ENCODE data around the gene SLC9A9.

Gene SLC9A9

DNA sequence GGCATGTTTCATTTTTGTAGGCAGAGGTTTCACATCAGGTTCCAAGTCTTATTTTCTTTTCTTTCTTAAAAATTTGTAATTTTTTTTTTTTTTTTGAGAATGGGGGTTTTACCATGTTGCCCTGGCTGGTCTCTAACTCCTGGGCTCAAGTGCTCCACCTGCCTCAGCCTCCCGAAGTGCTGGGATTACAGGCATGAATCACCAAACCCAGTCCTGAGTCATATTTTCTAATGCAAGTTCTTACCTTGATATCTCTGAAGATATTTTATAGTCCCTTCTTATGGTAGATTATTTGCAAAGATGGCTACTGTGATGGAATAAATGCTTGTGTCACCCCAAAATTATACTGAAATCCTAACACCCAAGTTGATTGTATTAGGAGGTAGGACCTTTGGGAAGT, 63.8 kb downstream of the SLC9A9 start:
- Histone ChIP-seq H3K27ac (ENCODE audit: low read depth, low read length) (no peak overlapping the region), H3K9me3 (ENCODE audit: control insufficient read depth, insufficient read depth, low read length) (no peaks in the 10 kb centered on the region), H3K36me3 (ENCODE audit: control insufficient read depth, insufficient read depth, low read length) (no peaks in the 10 kb centered on the region), H3K4me3 (ENCODE audit: low read depth, low read length) (no peak overlapping the region), H3K4me1 (ENCODE audit: control insufficient read depth, insufficient read depth, low read length) (peaks cover 16% of the 10 kb centered on the region), H3K27me3 (ENCODE audit: control insufficient read depth, insufficient read depth, low read length) (no peaks in the 10 kb centered on the region), H3K9ac (ENCODE audit: low read depth, low read length) (no peak overlapping the region)

DNA sequence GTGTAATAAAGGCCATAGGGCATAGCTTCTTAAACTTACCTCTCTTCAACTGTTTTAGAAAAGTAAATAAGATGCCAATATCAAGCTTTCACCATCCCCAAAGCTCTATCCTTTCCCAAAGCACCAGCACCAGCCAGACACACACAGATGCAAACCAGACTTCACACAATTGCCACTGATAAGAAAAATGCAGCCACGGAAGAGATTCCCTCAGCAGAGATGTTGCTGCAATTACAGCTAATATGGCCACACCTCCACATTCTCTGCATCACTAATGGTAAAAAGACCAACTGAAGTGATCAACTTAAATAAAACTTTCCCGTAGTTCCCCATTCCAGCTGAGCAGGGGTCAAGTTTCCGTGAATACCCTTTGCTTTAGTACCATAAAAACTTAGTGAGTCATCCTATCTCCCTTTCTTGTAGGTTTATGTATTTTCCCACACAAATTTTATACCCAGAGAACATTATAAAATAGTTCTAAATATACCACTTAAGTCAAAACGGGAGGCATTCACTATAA, 64.4 kb downstream of the SLC9A9 start:
- Histone ChIP-seq H3K27me3 (ENCODE audit: control insufficient read depth, insufficient read depth, low read length) (no peaks in the 10 kb centered on the region), H3K4me1 (ENCODE audit: control insufficient read depth, insufficient read depth, low read length) (peaks cover 16% of the 10 kb centered on the region), H3K27ac (ENCODE audit: low read depth, low read length) (no peak overlapping the region), H3K9ac (ENCODE audit: low read depth, low read length) (no peak overlapping the region), H3K4me3 (ENCODE audit: low read depth, low read length) (no peak overlapping the region), H3K36me3 (ENCODE audit: control insufficient read depth, insufficient read depth, low read length) (no peaks in the 10 kb centered on the region), H3K9me3 (ENCODE audit: control insufficient read depth, insufficient read depth, low read length) (no peaks in the 10 kb centered on the region)

DNA sequence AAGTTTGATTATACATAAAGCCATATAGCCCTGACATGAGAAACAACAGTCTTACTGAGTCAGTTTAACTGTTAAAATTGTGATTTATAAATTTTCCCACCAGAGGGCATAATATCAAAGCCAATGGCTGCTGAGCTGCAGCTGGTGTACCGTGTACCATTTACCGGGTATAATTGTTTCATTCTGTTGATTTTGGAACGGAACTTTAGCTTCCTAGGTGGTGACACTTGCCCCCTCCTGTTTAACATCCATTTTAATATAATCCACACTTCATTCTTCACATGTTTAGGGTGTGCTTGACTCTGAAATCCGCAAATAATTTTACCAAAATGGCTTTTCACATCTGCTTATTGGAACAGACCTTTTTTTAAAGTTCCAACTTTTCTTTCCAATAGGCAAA, 72.8 kb downstream of the SLC9A9 start:
- Histone ChIP-seq H3K36me3 (ENCODE audit: control insufficient read depth, insufficient read depth, low read length) (no peaks in the 10 kb centered on the region), H3K4me1 (ENCODE audit: control insufficient read depth, insufficient read depth, low read length) (no peaks in the 10 kb centered on the region), H3K27ac (ENCODE audit: low read depth, low read length) (no peak overlapping the region), H3K4me3 (ENCODE audit: low read depth, low read length) (no peak overlapping the region), H3K27me3 (ENCODE audit: control insufficient read depth, insufficient read depth, low read length) (no peaks in the 10 kb centered on the region), H3K9ac (ENCODE audit: low read depth, low read length) (no peak overlapping the region), H3K9me3 (ENCODE audit: control insufficient read depth, insufficient read depth, low read length) (no peaks in the 10 kb centered on the region)

DNA sequence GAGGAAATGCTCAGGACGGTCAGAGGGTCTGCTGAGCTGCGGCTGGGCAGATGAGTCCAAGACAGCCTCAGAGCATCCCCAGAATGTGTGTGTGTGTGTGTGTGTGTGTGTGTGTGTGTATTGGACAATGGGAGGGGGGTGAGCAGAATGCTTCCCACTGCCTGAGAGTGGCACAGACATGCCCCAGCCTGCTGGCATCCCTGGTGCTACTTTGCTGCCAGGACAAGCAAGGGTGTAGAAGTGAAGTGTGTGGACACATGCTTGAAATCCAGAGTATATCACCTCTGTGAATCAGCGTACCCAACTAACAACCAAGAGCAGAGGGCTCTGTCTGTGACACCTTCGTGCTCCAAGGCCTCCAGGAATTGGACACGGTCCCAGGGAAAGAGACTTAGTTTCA, 76.3 kb downstream of the SLC9A9 start:
- Histone ChIP-seq H3K36me3 (ENCODE audit: control insufficient read depth, insufficient read depth, low read length) (no peaks in the 10 kb centered on the region), H3K9me3 (ENCODE audit: control insufficient read depth, insufficient read depth, low read length) (no peaks in the 10 kb centered on the region), H3K4me1 (ENCODE audit: control insufficient read depth, insufficient read depth, low read length) (no peaks in the 10 kb centered on the region), H3K27ac (ENCODE audit: low read depth, low read length) (no peak overlapping the region), H3K9ac (ENCODE audit: low read depth, low read length) (no peak overlapping the region), H3K27me3 (ENCODE audit: control insufficient read depth, insufficient read depth, low read length) (no peaks in the 10 kb centered on the region), H3K4me3 (ENCODE audit: low read depth, low read length) (no peak overlapping the region)

GRCh38 chr3:143771258-143771657, 77.0 kb downstream of the SLC9A9 start:
- no peaks in the 10 kb centered on the region for H3K4me1 ChIP-seq (ENCODE audit: control insufficient read depth, insufficient read depth, low read length)
- no peak overlapping the region for H3K4me3 ChIP-seq (ENCODE audit: low read depth, low read length)
- H3K27me3 ChIP-seq (ENCODE audit: control insufficient read depth, insufficient read depth, low read length) = no peaks in the 10 kb centered on the region
- no peak overlapping the region for H3K9ac ChIP-seq (ENCODE audit: low read depth, low read length)
- H3K9me3 ChIP-seq (ENCODE audit: control insufficient read depth, insufficient read depth, low read length) = no peaks in the 10 kb centered on the region
- H3K27ac ChIP-seq (ENCODE audit: low read depth, low read length) = no peak overlapping the region
- H3K36me3 ChIP-seq (ENCODE audit: control insufficient read depth, insufficient read depth, low read length) = no peaks in the 10 kb centered on the region

DNA sequence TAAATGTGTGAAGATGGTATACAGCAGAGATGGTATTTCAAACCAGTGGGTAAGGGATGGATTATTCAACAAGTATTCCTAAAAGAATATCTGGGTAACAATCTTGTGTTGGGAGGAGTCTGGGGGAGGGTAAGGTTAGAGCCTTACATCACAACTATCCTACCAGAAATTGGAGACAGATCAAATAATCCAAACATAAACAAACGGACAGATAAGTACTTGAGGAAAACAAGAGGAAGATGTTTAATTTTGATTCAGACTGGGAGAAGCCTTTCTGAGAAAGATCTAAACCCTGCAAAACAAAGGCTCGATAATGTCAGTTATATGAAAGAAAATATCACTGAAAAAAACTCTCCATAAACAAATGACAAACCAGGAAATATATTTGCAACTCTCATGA, 77.9 kb downstream of the SLC9A9 start:
- Histone ChIP-seq H3K4me3 (ENCODE audit: low read depth, low read length) (no peak overlapping the region), H3K36me3 (ENCODE audit: control insufficient read depth, insufficient read depth, low read length) (no peaks in the 10 kb centered on the region)

DNA sequence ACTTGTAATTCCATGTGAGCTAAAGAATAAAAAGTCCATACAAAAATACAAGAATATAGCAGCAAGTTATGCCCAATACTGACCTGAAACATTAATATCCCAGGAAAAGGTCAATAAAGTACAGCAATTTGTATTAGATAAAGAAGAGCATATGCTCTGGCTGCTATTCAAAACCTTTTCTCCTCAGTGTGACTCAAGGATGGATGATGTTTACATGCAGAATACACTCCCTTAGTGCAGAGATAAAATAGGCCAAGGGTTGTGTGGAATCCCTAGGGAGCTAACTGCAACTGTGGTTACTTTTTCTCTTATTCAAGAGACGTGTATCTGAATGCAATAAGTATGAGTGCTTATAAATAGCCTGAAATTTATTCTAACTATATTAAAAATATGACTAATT, 78.7 kb downstream of the SLC9A9 start:
- no peaks in the 10 kb centered on the region for H3K9me3 ChIP-seq (ENCODE audit: control insufficient read depth, insufficient read depth, low read length)
- no peak overlapping the region for H3K27ac ChIP-seq (ENCODE audit: low read depth, low read length)
- H3K9ac ChIP-seq (ENCODE audit: low read depth, low read length) = no peak overlapping the region
- H3K4me3 ChIP-seq (ENCODE audit: low read depth, low read length) = no peak overlapping the region
- H3K4me1 ChIP-seq (ENCODE audit: control insufficient read depth, insufficient read depth, low read length) = no peaks in the 10 kb centered on the region
- H3K27me3 ChIP-seq (ENCODE audit: control insufficient read depth, insufficient read depth, low read length) = no peaks in the 10 kb centered on the region
- no peaks in the 10 kb centered on the region for H3K36me3 ChIP-seq (ENCODE audit: control insufficient read depth, insufficient read depth, low read length)

More for the DNA sequence above, 77.9 kb downstream of the SLC9A9 start:
- no peaks in the 10 kb centered on the region for H3K4me1 ChIP-seq (ENCODE audit: control insufficient read depth, insufficient read depth, low read length)
- no peak overlapping the region for H3K9ac ChIP-seq (ENCODE audit: low read depth, low read length)
- no peak overlapping the region for H3K27ac ChIP-seq (ENCODE audit: low read depth, low read length)
- H3K27me3 ChIP-seq (ENCODE audit: control insufficient read depth, insufficient read depth, low read length) = no peaks in the 10 kb centered on the region
- no peaks in the 10 kb centered on the region for H3K9me3 ChIP-seq (ENCODE audit: control insufficient read depth, insufficient read depth, low read length)

DNA sequence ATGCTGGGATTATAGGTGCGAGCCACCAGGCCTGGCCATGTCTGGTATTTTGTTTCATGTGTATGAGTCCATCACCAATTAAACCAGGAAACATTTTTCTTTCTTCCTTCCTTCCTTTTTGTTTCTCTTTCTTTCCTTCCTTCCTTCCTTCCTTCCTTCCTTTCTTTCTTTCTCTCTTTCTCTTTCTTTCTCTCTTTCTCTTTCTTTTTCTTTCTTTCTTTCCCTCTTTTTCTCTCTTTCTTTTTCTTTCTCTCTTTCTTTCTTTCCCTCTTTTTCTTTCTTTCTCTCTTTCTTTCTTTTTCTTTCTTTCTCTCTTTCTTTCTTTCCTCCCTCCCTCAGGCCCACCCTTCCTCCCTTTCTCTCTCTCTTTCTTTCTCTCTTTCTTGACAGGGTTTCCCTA, 83.4 kb downstream of the SLC9A9 start:
- Histone ChIP-seq H3K4me1 (ENCODE audit: control insufficient read depth, insufficient read depth, low read length) (no peaks in the 10 kb centered on the region), H3K27ac (ENCODE audit: low read depth, low read length) (no peak overlapping the region), H3K9me3 (ENCODE audit: control insufficient read depth, insufficient read depth, low read length) (no peaks in the 10 kb centered on the region), H3K36me3 (ENCODE audit: control insufficient read depth, insufficient read depth, low read length) (no peaks in the 10 kb centered on the region), H3K4me3 (ENCODE audit: low read depth, low read length) (no peak overlapping the region), H3K27me3 (ENCODE audit: control insufficient read depth, insufficient read depth, low read length) (no peaks in the 10 kb centered on the region), H3K9ac (ENCODE audit: low read depth, low read length) (no peak overlapping the region)

- Histone ChIP-seq H3K9ac (ENCODE audit: low read depth, low read length) (no peak overlapping the region), H3K4me3 (ENCODE audit: low read depth, low read length) (no peak overlapping the region), H3K27me3 (ENCODE audit: control insufficient read depth, insufficient read depth, low read length) (no peaks in the 10 kb centered on the region), H3K36me3 (ENCODE audit: control insufficient read depth, insufficient read depth, low read length) (no peaks in the 10 kb centered on the region), H3K9me3 (ENCODE audit: control insufficient read depth, insufficient read depth, low read length) (no peaks in the 10 kb centered on the region), H3K27ac (ENCODE audit: low read depth, low read length) (no peak overlapping the region), H3K4me1 (ENCODE audit: control insufficient read depth, insufficient read depth, low read length) (no peaks in the 10 kb centered on the region)
These were observed 84.6 kb downstream of the SLC9A9 start for GRCh38 chr3:143763564-143764162.

DNA sequence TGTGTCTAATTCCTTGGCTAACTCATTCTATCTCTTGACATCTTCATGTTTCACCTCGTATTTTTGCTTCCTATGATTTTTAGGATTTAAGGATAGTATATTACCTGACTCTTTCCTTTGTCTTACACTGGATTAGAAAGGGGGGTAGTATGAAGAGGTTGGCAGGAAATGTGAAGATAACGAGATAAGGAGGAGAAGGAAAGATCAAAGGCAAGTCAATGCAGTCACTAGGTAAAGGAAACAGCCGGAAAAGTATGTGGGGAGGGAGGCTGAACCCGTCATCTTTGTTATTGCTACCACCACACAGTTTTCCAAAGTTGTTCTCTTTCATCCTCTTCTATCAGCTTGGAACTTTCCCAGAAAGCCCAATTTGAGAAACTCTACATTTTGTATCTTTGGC, 90.6 kb downstream of the SLC9A9 start:
- Histone ChIP-seq H3K27ac (ENCODE audit: low read depth, low read length) (no peak overlapping the region), H3K4me3 (ENCODE audit: low read depth, low read length) (no peak overlapping the region), H3K4me1 (ENCODE audit: control insufficient read depth, insufficient read depth, low read length) (no peaks in the 10 kb centered on the region), H3K9me3 (ENCODE audit: control insufficient read depth, insufficient read depth, low read length) (no peaks in the 10 kb centered on the region), H3K27me3 (ENCODE audit: control insufficient read depth, insufficient read depth, low read length) (no peaks in the 10 kb centered on the region), H3K9ac (ENCODE audit: low read depth, low read length) (no peak overlapping the region), H3K36me3 (ENCODE audit: control insufficient read depth, insufficient read depth, low read length) (no peaks in the 10 kb centered on the region)

- no peak overlapping the region for H3K9ac ChIP-seq (ENCODE audit: low read depth, low read length)
- no peak overlapping the region for H3K4me3 ChIP-seq (ENCODE audit: low read depth, low read length)
- no peaks in the 10 kb centered on the region for H3K27me3 ChIP-seq (ENCODE audit: control insufficient read depth, insufficient read depth, low read length)
- H3K9me3 ChIP-seq (ENCODE audit: control insufficient read depth, insufficient read depth, low read length) = no peaks in the 10 kb centered on the region
- no peak overlapping the region for H3K27ac ChIP-seq (ENCODE audit: low read depth, low read length)
- H3K36me3 ChIP-seq (ENCODE audit: control insufficient read depth, insufficient read depth, low read length) = no peaks in the 10 kb centered on the region
- no peaks in the 10 kb centered on the region for H3K4me1 ChIP-seq (ENCODE audit: control insufficient read depth, insufficient read depth, low read length)
These were observed 92.3 kb downstream of the SLC9A9 start for GRCh38 chr3:143755978-143756377.
